KMS-11 (cell line): ENCODE data around the gene DLX1.

Experiments
- H2AFZ ChIP-seq: fragments of 200-600 bp; sonication (generic); 2 replicates; pipeline ENCODE4 v1.6.1; 2016; ENCODE audit warnings: antibody characterized with exemption, mixed run types, low read depth
- H3K27ac ChIP-seq: fragments of 200-600 bp; sonication (generic); 2 replicates; pipeline ENCODE4 v1.6.1; 2016; ENCODE audit warnings: mild to moderate bottlenecking, mixed run types
- H3K27me3 ChIP-seq: fragments of 200-600 bp; sonication (generic); 2 replicates; pipeline ENCODE4 v1.6.1; 2017; ENCODE audit warnings: mild to moderate bottlenecking, low read depth, mixed run types, moderate library complexity; ENCODE audit not compliant: insufficient read depth
- H3K36me3 ChIP-seq: fragments of 200-600 bp; sonication (generic); 2 replicates; pipeline ENCODE4 v1.6.1; 2017; ENCODE audit warnings: mild to moderate bottlenecking, mixed run types; ENCODE audit not compliant: insufficient read depth
- H3K4me1 ChIP-seq: fragments of 200-600 bp; sonication (generic); 2 replicates; pipeline ENCODE4 v1.6.1; 2016; ENCODE audit warnings: mild to moderate bottlenecking, low read depth, mixed run types; ENCODE audit not compliant: poor library complexity, severe bottlenecking
- H3K4me2 ChIP-seq: fragments of 200-600 bp; sonication (generic); 2 replicates; pipeline ENCODE4 v1.7.0; 2016; ENCODE audit warnings: mild to moderate bottlenecking, mixed run types
- H3K4me3 ChIP-seq: fragments of 200-600 bp; sonication (generic); IDR thresholded peaks from 2 replicates; pipeline ENCODE4 v1.6.1; 2017; ENCODE audit warnings: low read depth, low read length, mixed read lengths; ENCODE audit not compliant: insufficient read depth
- H3K79me2 ChIP-seq: fragments of 200-600 bp; sonication (generic); 2 replicates; pipeline ENCODE4 v1.6.1; 2016; ENCODE audit warnings: low read depth, mixed run types; ENCODE audit not compliant: insufficient read depth
- H3K9ac ChIP-seq: fragments of 200-600 bp; sonication (generic); 2 replicates; pipeline ENCODE4 v1.6.1; 2016; ENCODE audit warnings: mild to moderate bottlenecking, mixed run types
- H4K20me1 ChIP-seq: fragments of 200-600 bp; sonication (generic); 2 replicates; pipeline ENCODE4 v1.6.1; 2016; ENCODE audit warnings: mild to moderate bottlenecking, mixed run types; ENCODE audit not compliant: insufficient read depth
- CTCF ChIP-seq: fragments of 200-600 bp; sonication (generic); conservative IDR thresholded peaks from 2 replicates; pipeline ENCODE4 v1.6.1; 2017; ENCODE audit warnings: low read depth, mild to moderate bottlenecking, antibody characterized with exemption, low read length, moderate library complexity, mixed read lengths

DLX1 gene

GRCh38 chr2:172079416-172079815, 5.9 kb upstream of the DLX1 start:
- H3K4me3 ChIP-seq = no peak overlapping the region
- no peak overlapping the region for H3K9ac ChIP-seq
- peaks cover 4% of the 10 kb centered on the region for H3K4me1 ChIP-seq
- no peak for TF ChIP-seq CTCF
- no peak overlapping the region for H3K27ac ChIP-seq
- no peak overlapping the region for H3K4me2 ChIP-seq
- peaks cover 6% of the 10 kb centered on the region; the same call in 1 of the 2 replicates for H3K27me3 ChIP-seq
- H3K36me3 ChIP-seq = no peaks in the 10 kb centered on the region
- H3K79me2 ChIP-seq = no peaks in the 10 kb centered on the region
- H4K20me1 ChIP-seq = no peaks in the 10 kb centered on the region
- H2AFZ ChIP-seq = no peak overlapping the region

GRCh38 chr2:172079838-172080640, 5.3 kb upstream of the DLX1 start:
- Histone ChIP-seq H3K27ac (no peak overlapping the region), H3K4me1 (peaks cover 4% of the 10 kb centered on the region), H3K9ac (no peak overlapping the region), H3K4me3 (no peak overlapping the region), H3K79me2 (no peaks in the 10 kb centered on the region), H3K36me3 (no peaks in the 10 kb centered on the region), H3K4me2 (no peak overlapping the region), H2AFZ (no peak overlapping the region), H3K27me3 (peaks cover 6% of the 10 kb centered on the region; the same call in 1 of the 2 replicates), H4K20me1 (no peaks in the 10 kb centered on the region)
- no peak for TF ChIP-seq CTCF

- H4K20me1 ChIP-seq = no peaks in the 10 kb centered on the region
- no peak overlapping the region for H3K4me3 ChIP-seq
- H3K27me3 ChIP-seq = peaks cover 8% of the 10 kb centered on the region; the same call in 1 of the 2 replicates
- no peak overlapping the region for H3K27ac ChIP-seq
- H3K36me3 ChIP-seq = no peaks in the 10 kb centered on the region
- no peak overlapping the region for H3K9ac ChIP-seq
- H3K79me2 ChIP-seq = no peaks in the 10 kb centered on the region
- TF ChIP-seq CTCF = no peak
- H3K4me2 ChIP-seq = no peak overlapping the region
- no peak overlapping the region for H2AFZ ChIP-seq
- H3K4me1 ChIP-seq = peaks cover 4% of the 10 kb centered on the region
Observed at GRCh38 chr2:172080641-172081220, 4.6 kb upstream of the DLX1 start.

- Histone ChIP-seq H3K4me2 (no peak overlapping the region), H3K4me3 (no peak overlapping the region), H3K79me2 (no peaks in the 10 kb centered on the region), H4K20me1 (no peaks in the 10 kb centered on the region), H3K36me3 (no peaks in the 10 kb centered on the region), H3K9ac (no peak overlapping the region), H2AFZ (no peak overlapping the region), H3K27ac (no peak overlapping the region), H3K4me1 (peaks cover 4% of the 10 kb centered on the region), H3K27me3 (peaks cover 15% of the 10 kb centered on the region)
- TF ChIP-seq CTCF = no peak
Observed at GRCh38 chr2:172081221-172082022, 3.9 kb upstream of the DLX1 start.
